Measurements from ENCODE around the gene GRK2. TPM values are rescaled to one million over a fixed set of nuclear protein-coding genes. Genes with fewer than 3 reads are reported as not detected.
A peak's percentile ranks its signal among the peaks of the same experiment; 100 is the strongest.

The GRK2 gene
- total and polyA plus RNA-seq, 9 of the 15 experiments (the other 6 are each of a cell fraction or from before 2014, with no cell fraction given) = 0.24 to 95.8 (median 56.5) TPM

DNA sequence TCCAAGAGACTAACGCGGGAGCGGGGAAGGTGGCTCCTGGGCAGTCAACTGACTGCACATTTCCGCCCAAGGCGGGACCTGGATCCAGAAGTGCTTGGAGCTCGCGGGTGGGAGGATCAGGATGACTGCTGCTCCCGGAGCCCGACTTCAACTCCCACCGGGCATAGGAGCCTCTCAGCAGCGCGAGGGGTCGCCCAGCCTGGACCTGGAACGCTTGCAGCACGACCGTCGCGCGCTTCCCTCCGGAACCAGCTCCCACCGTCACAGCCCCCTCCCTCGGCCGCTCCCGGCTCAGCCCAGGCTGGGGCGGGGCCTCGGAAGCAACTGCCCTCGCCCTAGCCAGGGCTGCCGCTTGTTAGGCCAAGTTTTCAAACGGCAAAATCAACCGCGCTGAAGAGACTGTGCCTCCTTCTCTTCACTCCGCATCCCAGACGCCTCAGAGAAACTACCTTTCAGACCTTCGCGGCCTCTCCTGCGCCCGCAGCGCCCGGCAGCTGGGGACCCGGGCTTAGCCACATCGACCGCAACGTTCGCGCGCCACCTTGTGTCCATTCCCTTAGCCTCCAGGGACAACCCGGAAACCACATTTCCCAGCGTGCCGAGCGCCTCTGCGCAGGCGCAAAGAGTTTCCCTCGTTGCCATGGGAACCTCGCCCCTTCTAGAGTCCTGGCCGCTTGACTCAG, 51.1 kb downstream of the GRK2 start (continued):
- 0 out of 2 replicates have a peak, but pooled peaks have one; percentile 7 for TF ChIP-seq JUN (IDR thresholded peaks at IDR 0.05; ENCODE audit: borderline replicate concordance, low read depth, low read length)
- TF ChIP-seq JUN (CRISPR knock-in tag; IDR thresholded peaks at IDR 0.05; ENCODE audit: borderline replicate concordance) = peak; percentile 50; the same call in 1 of the 2 replicates
- TF ChIP-seq ZNF143 (CRISPR knock-in tag; IDR thresholded peaks at IDR 0.05) = peak; percentile 93
- TF ChIP-seq CXXC5 (CRISPR knock-in tag; IDR thresholded peaks at IDR 0.05) = peak; percentile 59
- peak; percentile 45 for TF ChIP-seq PCBP1 (IDR thresholded peaks at IDR 0.05; ENCODE audit: low read depth, low read length, poor library complexity, severe bottlenecking)
- peak; percentile 81; the same call in 1 of the 2 replicates for TF ChIP-seq PHF8 (IDR thresholded peaks at IDR 0.05; ENCODE audit: borderline replicate concordance, low read length)
- TF ChIP-seq ATF7 (IDR thresholded peaks at IDR 0.05) = peak; percentile 72
- TF ChIP-seq ZFX (CRISPR knock-in tag; IDR thresholded peaks at IDR 0.05) = peak; percentile 90
- TF ChIP-seq, protein P1, sequence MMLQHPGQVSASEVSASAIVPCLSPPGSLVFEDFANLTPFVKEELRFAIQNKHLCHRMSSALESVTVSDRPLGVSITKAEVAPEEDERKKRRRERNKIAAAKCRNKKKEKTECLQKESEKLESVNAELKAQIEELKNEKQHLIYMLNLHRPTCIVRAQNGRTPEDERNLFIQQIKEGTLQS (IDR thresholded peaks at IDR 0.05) = no peak
- TF ChIP-seq, protein P1 (CRISPR knock-in tag; conservative IDR thresholded peaks at IDR 0.05) = no peak; the same call in 1 of the 2 replicates
- peak; percentile 84; the same call in 1 of the 2 replicates for TF ChIP-seq GTF2E2 (tag; IDR thresholded peaks at IDR 0.05)
- TF ChIP-seq, protein P2, sequence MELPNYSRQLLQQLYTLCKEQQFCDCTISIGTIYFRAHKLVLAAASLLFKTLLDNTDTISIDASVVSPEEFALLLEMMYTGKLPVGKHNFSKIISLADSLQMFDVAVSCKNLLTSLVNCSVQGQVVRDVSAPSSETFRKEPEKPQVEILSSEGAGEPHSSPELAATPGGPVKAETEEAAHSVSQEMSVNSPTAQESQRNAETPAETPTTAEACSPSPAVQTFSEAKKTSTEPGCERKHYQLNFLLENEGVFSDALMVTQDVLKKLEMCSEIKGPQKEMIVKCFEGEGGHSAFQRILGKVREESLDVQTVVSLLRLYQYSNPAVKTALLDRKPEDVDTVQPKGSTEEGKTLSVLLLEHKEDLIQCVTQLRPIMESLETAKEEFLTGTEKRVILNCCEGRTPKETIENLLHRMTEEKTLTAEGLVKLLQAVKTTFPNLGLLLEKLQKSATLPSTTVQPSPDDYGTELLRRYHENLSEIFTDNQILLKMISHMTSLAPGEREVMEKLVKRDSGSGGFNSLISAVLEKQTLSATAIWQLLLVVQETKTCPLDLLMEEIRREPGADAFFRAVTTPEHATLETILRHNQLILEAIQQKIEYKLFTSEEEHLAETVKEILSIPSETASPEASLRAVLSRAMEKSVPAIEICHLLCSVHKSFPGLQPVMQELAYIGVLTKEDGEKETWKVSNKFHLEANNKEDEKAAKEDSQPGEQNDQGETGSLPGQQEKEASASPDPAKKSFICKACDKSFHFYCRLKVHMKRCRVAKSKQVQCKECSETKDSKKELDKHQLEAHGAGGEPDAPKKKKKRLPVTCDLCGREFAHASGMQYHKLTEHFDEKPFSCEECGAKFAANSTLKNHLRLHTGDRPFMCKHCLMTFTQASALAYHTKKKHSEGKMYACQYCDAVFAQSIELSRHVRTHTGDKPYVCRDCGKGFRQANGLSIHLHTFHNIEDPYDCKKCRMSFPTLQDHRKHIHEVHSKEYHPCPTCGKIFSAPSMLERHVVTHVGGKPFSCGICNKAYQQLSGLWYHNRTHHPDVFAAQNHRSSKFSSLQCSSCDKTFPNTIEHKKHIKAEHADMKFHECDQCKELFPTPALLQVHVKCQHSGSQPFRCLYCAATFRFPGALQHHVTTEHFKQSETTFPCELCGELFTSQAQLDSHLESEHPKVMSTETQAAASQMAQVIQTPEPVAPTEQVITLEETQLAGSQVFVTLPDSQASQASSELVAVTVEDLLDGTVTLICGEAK (IDR thresholded peaks at IDR 0.05) = peak; percentile 74
- TF ChIP-seq, protein P2 (CRISPR knock-in tag; IDR thresholded peaks at IDR 0.05) = no peak
- TF ChIP-seq RAD51 (IDR thresholded peaks at IDR 0.05; ENCODE audit: borderline replicate concordance, low read depth) = no peak
- no peak for TF ChIP-seq RHOXF2B (CRISPR knock-in tag; conservative IDR thresholded peaks at IDR 0.05)
- TF ChIP-seq SMARCA4 (IDR thresholded peaks at IDR 0.05) = peak; percentile 8; the same call in 1 of the 2 replicates

All from K562 (cell line).